Embryonic facial prominence (tissue), 1 donor: ENCODE measurements around the gene CACNA1G.

Source experiments
- DNase-seq: peaks from one replicate; pipeline ENCODE4 v3.0.0-alpha.2; 2016; ENCODE audit errors: extremely low spot score

Gene CACNA1G

GRCh38 chr17:50632637-50633036, 72.1 kb downstream of the CACNA1G start:
- DNase-seq, result no peak

- DNase-seq, result no peak
Observed at GRCh38 chr17:50633683-50634082, 73.2 kb downstream of the CACNA1G start.

GRCh38 chr17:50634224-50634914, 73.9 kb downstream of the CACNA1G start, which contains the start of gene ABCC3:
TSS of gene ABCC3 (plus strand) at chr17:50634881. CDS start at chr17:50634937, 56 bp downstream.
- no peak for DNase-seq

- no peak for DNase-seq
Observed at GRCh38 chr17:50634915-50635731, 74.6 kb downstream of the CACNA1G start.

GRCh38 chr17:50635732-50635981, 75.1 kb downstream of the CACNA1G start:
- DNase-seq, result no peak

GRCh38 chr17:50635982-50636803, 75.7 kb downstream of the CACNA1G start:
- DNase-seq, result no peak

- no peak for DNase-seq
Observed at GRCh38 chr17:50636804-50637195, 76.3 kb downstream of the CACNA1G start.

- DNase-seq, result no peak
Observed at GRCh38 chr17:50637829-50638605, 77.5 kb downstream of the CACNA1G start.

GRCh38 chr17:50638606-50638965, 78.1 kb downstream of the CACNA1G start:
- DNase-seq, result no peak

GRCh38 chr17:50638966-50639713, 78.6 kb downstream of the CACNA1G start:
- DNase-seq, result no peak

- DNase-seq, result no peak
Observed at GRCh38 chr17:50640686-50641351, 80.3 kb downstream of the CACNA1G start.

- DNase-seq, result no peak
Observed at GRCh38 chr17:50641357-50641756, 80.8 kb downstream of the CACNA1G start.

GRCh38 chr17:50642071-50642721, 81.7 kb downstream of the CACNA1G start:
- no peak for DNase-seq

- DNase-seq, result no peak
Observed at GRCh38 chr17:50642722-50643656, 82.5 kb downstream of the CACNA1G start.

GRCh38 chr17:50645748-50646682, 85.5 kb downstream of the CACNA1G start:
- DNase-seq, result no peak

- no peak for DNase-seq
Observed at GRCh38 chr17:50647187-50647586, 86.7 kb downstream of the CACNA1G start.

- no peak for DNase-seq
Observed at GRCh38 chr17:50649042-50649908, 88.8 kb downstream of the CACNA1G start.
